Renal pelvis (tissue), 4 donors: Measurements from ENCODE around the gene KIF1A. TPM values are rescaled to one million over a fixed set of nuclear protein-coding genes. Genes with fewer than 3 reads are reported as not detected.
A peak's percentile ranks its signal among the peaks of the same experiment; 100 is the strongest.

Experiments used
- DNase-seq: peaks from one replicate; pipeline ENCODE4 v3.0.0-alpha.2; 2013
- polyA plus RNA-seq, 3 donors: library from polyadenylated mRNA; unstranded; fragments of 120-200 nt; gene quantifications; one replicate each; pipeline ENCODE4 v1.2.1, GENCODE V29; 2013; ENCODE audit not compliant: insufficient read length in 3 of 3

KIF1A gene
- polyA plus RNA-seq, 3 donors: 12.3 to 17.8 (median 14.7) TPM

DNA sequence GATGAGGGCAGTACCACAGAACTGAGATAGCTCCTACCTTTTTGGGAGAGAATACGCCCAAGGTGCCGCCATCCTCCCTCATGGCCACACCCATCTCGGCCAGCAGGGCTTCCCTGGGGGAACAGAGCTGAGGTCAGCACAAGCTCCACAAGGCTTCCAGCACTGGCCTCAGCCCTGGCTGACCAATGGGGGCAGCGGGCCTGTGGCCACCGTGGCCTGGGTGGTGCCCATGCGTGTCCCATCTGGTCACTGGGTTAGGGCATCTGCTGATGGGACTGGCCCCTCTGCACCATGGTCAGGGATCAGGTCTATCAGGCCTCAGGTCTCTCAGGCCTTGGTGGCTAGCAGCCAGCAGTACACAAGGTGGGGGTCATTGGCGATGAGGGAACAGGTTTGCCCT lies 50.9 kb downstream of the KIF1A start:
- DNase-seq: no peak

DNA sequence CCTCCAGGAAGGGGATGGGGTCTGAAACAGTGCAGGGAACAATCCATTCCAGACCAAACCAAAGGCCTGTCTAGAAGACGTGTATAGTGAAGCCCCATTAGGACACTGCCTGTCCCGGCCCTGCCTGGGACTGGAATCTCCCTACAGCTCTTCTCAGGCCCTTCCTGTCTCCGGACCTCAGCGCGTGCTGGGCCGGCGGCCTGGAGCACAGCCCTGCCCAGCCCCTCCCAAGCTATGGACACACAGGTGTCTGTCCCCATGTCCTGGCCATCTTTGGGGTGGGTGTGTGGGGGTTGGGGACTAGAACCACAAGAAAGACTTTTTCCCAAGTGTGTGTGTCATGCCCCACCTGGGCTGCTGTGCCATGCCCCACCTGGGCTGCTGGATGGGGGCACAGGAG lies 51.8 kb downstream of the KIF1A start:
- no peak for DNase-seq

DNA sequence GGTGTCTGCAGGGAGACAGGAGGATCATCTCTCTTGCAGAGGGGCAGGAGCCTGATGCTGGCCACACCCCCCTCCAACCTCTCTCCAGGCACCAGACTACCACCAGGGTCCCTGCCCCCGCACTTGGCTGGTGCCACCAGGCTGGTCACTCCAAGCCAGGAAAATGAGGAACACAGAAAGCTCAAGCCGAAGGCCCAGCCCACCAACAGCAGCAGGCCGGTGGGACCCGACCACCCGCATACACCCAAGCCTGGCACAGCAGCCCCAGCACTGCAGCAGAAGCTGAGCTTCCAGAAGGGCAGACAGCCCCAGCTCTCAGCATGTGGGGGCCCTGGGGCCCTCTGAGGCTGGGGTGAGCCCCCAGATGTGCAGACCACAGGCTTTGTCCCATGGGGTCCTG lies 52.7 kb downstream of the KIF1A start:
- no peak for DNase-seq

DNA sequence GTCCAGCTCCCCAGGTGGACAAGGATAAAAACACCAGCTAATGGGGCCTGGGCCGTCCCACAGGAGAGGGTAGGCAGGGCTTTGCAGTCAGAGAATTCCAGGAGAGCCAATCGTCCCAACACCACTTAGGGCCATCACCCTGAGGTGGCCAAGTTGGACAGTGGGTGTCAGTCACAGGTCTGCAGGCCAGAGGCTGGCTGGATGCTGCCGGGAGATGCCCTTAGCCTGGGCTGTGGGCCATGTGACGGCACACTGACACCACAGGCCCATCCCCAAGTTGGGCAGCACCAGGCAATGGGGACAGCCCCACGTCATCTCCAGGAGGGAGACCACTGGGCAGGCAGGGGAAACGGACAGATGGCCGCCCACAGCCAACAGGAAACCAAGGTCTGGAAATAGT lies 53.9 kb downstream of the KIF1A start:
- no peak for DNase-seq

- DNase-seq: no peak
Measured at GRCh38 chr2:240765007-240765406, 55.0 kb downstream of the KIF1A start.

DNA sequence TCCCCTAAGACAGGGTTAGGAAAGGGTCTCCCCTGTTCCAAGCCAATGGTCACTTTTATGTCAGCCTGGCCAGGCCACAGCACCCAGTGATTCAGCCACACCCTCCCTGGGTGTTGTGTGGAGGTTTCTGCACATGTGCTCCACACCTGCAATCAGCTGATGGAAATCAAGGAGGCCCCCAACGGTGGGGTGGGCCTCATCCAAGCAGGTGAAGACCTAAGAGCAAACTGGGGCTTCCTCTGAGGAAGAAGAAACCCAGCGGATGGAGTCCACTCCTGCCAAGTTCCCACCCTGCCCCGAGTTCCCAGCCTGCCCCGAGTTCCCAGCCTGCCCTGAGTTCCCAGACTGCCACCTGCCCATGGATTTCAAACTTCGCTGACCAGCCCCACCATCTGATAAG lies 55.4 kb downstream of the KIF1A start:
- DNase-seq: no peak

DNA sequence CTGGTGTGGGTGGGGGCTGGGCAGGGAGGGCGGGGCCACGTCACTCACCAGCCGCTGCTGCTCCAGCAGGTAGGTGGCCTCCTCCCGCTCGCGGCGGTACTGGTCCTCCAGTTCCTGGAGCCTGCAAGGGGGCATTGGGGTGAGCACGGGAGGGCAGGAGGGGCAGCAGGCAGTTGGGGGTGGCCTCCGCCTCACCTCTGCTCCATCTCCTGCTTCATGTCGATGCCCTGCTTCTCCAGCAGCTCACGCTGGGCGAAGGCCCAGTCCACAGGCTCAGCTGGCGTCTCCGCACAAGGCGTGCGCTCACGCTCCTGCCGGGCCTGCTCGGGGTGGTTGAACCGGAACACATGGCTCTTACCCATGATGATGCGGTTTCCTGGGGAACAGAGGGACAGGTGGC lies 57.0 kb downstream of the KIF1A start:
- no peak for DNase-seq

GRCh38 chr2:240762249-240762648 lies 57.8 kb downstream of the KIF1A start:
- no peak for DNase-seq

DNA sequence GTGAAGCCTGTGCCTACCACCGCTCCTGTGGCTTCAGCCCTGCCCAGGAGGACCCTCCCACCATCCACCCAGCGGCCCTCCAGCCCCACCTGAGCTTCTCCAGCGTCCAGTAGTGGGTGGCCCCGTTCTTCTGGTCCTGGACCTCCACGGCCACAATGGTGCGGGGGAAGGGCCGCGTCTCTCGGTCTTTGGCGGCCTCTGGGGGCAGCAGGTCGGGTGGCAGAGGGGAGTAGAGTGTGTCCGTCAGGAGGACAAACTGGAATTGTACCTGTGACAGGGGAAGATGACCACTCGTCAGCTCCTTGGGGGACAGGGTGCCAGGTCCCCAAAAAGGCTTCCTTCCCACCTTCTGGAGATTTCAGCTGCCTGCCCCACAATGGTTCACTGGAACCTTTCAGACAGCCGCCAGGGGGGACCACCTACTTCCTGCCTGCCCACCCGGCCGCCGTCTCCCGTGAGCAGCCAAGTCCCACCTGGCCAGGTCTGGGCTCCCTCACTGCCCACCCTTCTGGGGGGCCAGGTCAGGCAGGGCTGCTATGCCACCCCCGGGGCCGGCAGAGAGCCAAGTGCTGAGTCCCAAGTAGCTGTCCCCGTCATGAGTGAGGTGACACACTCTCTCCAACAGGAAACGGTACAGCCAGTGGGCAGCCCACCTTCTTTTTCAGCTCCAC lies 59.3 kb downstream of the KIF1A start:
- no peak for DNase-seq

- no peak for DNase-seq
Measured at GRCh38 chr2:240760121-240760520, 59.9 kb downstream of the KIF1A start.

GRCh38 chr2:240759459-240759858 lies 60.6 kb downstream of the KIF1A start:
- DNase-seq: peak; percentile 29

DNA sequence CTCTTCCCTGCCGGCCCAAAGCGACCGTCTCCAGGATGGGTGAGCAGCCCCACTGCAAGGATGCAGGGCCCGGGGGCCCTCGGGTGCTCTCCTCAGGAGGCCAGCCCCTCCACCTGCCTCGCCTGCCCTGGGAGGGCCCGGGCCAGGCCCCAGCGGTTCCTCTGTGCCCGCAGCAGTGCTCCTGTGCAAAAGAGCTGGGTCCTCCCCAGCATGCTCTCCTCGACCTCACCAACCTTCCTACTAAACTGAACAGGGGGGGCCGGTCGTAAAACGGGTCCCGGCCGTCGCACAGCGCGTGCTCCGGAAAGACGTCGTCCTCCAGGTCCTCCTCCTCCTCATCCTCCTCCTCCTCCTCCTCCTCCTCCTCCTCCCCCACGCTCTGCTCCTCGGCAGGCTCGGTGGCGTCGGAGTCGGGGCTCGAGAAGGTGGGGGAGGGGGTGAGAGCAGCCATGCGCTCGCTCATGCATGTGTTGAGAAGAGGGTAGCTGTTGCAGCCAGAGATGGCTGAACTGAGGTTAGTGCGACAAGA lies 62.9 kb downstream of the KIF1A start:
- peak; percentile 21 for DNase-seq

- DNase-seq: no peak
Measured at GRCh38 chr2:240752209-240752608, 67.8 kb downstream of the KIF1A start.

GRCh38 chr2:240750409-240750808 lies 69.6 kb downstream of the KIF1A start:
- no peak for DNase-seq

GRCh38 chr2:240749516-240749915 lies 70.5 kb downstream of the KIF1A start:
- no peak for DNase-seq

DNA sequence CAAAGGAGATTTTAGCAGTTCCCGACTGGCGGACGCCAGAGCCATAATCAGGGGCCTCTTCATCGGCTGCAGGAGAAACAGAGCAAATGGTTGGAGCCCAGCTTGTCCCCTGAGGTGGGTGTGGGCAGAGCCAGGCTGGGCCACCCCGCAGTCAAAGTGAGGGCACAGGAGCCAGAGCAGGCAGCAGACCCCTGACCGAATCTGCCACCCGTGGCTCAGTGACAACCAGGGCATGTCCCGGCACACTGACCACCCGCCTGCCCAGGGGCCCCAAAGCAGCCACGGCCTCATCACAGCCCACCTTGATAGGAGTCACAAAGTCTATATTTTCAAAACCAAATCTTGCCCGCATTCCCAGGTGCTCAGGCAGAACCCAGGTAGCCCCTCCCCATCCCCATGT lies 72.8 kb downstream of the KIF1A start:
- DNase-seq: no peak

GRCh38 chr2:240746671-240747070 lies 73.3 kb downstream of the KIF1A start:
- DNase-seq: no peak

DNA sequence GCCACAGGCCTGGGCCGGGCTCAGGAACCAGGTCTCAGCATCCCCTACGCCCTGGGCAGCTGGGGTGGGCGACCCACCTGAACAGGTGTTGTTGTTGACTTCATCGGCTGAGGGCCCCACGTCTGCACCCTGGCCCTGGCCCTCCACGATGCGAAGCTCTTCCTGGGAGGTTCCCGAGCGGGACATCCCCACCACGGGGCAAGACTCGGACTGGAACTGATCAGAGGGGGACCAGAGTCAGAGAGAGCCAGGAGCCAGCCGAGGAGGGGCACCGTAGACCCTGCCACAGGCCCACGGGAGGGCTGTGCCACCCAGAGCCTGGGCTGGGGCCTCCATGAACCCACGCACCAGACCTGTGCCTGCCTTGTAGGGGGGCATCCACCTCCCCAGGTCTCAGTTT lies 74.1 kb downstream of the KIF1A start:
- no peak for DNase-seq

- DNase-seq: no peak
Measured at GRCh38 chr2:240745456-240745855, 74.6 kb downstream of the KIF1A start.

- no peak for DNase-seq
Measured at GRCh38 chr2:240742602-240743095, 77.4 kb downstream of the KIF1A start.

DNA sequence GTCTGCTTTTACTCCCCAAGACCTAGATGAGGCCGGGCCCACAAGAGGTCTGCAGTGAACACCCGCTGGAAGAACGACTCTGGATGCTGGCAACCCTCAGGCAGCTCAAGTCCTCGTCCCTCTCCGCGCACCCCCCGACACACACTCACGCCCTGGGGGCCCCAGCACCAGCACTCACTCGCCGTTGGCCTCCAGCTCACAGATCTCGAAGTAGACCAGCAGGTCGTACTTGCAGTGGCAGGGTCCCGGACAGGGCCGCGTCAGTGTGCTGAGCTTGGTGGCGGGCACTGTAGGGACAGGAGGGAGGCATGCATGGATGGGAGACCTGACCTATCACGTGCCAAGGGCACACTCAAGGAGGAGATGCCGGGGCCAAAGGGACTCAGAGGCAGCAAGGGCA lies 78.9 kb downstream of the KIF1A start:
- DNase-seq: no peak

- no peak for DNase-seq
Measured at GRCh38 chr2:240739797-240740196, 80.2 kb downstream of the KIF1A start.

GRCh38 chr2:240737958-240738357 lies 82.1 kb downstream of the KIF1A start:
- DNase-seq: no peak

DNA sequence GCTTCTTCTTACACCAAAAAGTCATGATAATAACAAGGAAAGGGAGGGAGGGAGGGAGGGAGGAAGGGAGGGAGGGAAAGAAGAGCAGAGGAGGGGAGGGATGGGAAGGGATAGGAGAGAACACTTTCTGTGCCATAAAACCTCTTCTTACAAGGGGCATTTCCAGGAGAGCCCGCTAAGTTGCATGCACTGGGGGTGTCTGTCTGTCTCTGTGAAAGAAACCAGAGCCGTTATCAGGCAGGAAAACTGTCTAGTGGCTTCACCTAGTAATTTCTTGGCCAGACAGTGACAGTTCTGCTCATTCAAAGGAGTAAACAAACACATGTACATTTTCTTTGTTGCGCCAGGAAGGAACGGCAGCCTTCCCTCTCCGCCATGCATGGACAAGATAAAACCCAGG lies 82.5 kb downstream of the KIF1A start:
- no peak for DNase-seq
